NOMO-1 treated with DMSO at 0.1 percent for 48 hours (cell line): ENCODE measurements around the gene ZAP70.

Experiments used
- DNase-seq: peaks from one replicate; lab custom pipeline; 2025; ENCODE audit not compliant: unreplicated experiment; lab: John Stamatoyannopoulos, UW

ZAP70 gene

DNA sequence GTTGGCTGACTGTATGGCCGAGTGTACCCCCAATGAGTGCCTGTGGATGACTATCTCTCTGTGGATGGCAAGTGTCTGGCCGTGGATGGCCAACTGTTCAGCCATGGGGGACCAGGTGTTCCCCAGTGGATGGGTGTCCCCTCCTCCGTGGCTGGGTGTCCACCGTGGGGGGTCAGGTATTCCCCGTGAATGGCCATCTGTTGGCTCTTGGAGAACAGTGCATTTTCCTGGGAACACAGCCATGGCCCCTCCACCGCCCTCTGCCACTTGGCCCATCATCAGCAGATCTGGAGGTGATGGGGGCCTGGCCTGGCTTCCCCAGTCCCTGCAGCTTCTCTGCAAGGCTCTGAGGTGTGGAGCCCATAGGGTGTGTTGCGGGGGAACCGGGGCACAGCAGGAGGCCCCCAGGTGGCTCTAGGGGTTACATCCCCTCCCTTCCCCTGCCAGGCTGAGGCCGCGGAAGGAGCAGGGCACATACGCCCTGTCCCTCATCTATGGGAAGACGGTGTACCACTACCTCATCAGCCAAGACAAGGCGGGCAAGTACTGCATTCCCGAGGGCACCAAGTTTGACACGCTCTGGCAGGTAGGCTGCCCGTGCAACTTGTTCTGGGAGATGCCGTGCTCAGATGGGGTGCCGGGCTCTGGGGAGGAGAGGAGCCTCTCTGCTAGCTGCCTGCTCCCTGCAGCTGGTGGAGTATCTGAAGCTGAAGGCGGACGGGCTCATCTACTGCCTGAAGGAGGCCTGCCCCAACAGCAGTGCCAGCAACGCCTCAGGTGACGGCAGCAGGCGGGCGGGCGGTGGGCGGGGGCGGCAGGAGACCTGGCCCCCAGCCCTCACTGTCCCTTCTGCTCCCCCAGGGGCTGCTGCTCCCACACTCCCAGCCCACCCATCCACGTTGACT lies 19.3 kb downstream of the ZAP70 start:
- DNase-seq: no peak

DNA sequence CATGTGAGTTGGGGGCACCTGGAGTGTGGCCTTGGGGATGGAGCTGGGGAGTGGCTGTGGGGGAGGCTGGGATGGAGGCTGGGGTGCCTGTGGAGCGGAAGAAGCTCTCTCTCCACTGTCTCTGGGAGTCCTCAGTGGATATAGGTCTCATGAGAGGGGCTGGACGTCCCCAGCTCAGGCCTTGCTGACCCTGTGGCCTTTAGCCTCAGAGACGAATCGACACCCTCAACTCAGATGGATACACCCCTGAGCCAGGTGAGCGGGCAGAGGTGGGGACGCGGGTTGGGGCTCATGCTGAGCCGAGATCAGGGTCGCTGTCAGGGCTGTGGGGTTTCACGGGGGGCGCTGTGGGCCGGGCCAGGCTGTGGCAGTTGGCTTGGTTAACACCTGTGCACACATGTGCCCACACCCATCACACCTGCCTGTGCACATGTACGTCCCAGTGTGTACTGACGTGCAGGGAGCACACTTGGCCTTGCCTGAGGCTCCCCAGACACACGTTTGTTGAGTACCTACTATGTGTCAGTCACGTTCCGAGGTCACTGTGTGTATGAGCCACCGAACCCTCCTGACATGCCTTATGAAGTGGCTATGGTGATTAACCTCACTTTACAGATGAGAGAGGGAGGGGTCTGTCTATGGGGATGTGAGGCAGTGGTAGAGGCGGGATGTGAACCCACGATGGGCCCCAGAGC lies 20.1 kb downstream of the ZAP70 start:
- no peak for DNase-seq

DNA sequence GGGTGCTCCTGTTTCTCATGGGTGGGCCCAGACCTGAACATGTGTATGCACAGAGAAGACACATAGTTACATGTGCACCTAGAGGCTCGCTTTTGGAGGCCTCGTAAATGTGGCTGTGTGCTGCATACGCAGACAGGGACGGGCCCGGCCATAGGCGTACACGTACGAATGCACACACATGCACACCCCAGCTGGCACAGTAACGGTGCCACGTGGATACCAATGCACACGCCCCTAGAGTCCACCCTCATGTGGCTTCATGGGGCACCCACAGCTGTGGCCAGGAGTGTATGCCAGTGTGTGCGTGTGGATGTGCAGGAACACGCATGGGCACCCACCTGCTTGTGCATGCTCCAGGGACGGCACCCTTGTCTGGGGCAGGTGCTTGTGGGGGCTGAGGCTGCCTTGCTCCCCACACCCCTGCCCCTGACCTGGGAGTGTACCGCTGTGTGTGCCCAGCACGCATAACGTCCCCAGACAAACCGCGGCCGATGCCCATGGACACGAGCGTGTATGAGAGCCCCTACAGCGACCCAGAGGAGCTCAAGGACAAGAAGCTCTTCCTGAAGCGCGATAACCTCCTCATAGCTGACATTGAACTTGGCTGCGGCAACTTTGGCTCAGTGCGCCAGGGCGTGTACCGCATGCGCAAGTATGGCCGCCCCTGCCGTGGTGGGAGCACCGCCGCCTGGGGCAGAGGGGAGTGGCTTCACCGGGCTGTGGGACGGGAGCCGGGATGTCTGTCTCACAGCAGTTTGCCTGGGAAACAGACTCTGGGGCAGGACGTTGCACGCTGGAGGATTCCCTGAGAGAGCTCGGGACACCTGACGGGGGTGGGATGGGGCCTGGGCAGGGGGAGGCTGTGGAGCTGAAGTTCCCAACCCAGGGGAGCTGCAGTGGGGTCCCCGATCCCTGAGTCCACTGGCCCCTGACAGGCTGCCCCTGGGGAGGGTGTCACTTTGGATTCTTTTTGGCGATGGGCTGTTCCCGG lies 21.0 kb downstream of the ZAP70 start:
- DNase-seq: no peak

DNA sequence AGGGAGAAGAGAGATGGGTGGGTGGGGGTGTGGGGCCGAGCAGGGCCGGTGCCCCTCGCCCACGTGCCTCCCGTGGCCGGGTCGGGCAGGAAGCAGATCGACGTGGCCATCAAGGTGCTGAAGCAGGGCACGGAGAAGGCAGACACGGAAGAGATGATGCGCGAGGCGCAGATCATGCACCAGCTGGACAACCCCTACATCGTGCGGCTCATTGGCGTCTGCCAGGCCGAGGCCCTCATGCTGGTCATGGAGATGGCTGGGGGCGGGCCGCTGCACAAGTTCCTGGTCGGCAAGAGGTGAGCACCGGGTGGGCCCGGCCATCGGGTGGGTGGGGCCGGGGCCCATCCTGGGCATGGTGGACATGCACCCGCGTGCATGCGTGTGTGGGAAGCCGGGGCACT lies 21.8 kb downstream of the ZAP70 start:
- no peak for DNase-seq

DNA sequence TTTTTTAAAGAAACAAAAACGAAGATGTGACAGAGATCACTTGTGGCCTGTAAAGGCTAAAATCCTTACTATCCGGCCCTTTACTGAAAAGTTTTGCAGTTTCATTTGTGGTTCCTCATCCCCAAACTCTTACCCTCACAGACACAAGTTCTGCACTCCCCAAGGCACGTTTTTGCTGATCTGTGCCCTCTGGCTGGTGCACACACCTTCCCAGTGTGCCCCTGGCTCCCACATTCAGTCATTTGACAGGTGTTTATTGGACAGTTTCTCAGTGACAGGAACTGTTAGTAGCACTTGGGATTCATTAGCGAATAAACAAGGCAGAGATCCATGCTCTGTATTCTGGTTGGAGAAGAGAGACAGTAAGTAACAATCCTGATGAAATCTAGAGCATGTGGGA lies 22.8 kb downstream of the ZAP70 start:
- no peak for DNase-seq

DNA sequence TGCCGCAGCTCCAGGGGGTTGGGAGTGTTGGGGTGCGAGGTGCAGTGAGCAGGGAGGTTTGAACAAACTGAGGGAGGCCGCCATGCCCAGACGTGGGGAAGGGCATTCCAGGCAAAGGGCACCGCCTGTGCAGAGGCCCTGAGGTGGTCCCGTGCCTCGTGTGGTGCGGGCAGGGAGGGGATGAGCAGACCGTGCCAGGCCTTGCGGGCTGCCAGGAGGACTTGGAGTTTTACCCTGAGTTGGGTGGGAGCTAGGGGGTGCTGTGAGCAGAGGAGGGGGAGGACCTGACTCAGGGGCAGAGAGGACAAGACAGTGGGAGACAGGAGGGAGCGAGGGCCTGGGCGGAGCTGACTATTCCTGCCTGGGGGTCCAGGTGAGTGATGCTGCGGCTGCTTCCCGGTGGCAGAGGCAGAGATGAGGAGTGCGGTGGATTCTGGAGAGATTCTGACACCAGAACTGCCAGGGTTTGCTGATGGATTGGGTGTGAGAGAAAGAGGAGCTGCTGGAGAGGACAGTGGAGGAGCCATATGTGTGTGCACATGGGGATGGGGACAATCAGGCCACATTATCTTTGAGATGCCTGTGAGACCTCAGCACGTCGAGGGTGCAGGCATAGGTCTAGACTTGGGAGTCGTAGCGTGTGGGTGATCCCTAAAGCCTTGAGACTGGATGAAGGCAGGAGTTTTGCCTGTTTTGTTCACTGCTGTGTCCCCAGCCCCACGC lies 23.4 kb downstream of the ZAP70 start:
- no peak for DNase-seq

DNA sequence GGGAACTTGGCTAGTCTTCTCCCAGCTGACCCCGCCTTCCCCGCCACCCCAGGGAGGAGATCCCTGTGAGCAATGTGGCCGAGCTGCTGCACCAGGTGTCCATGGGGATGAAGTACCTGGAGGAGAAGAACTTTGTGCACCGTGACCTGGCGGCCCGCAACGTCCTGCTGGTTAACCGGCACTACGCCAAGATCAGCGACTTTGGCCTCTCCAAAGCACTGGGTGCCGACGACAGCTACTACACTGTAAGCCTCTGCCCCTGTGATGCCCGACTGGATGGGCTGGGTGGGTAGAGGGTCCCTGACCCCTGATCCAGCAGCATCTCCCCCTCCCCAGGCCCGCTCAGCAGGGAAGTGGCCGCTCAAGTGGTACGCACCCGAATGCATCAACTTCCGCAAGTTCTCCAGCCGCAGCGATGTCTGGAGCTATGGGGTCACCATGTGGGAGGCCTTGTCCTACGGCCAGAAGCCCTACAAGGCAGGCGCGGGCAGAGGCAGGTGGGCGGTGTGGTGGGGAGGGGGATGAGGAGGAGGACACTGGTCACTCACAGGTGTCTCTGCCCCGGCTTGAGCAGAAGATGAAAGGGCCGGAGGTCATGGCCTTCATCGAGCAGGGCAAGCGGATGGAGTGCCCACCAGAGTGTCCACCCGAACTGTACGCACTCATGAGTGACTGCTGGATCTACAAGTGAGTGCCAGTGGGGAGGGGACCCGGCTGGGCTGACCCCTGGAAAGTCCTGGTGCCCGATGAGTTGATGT lies 24.2 kb downstream of the ZAP70 start:
- no peak for DNase-seq

DNA sequence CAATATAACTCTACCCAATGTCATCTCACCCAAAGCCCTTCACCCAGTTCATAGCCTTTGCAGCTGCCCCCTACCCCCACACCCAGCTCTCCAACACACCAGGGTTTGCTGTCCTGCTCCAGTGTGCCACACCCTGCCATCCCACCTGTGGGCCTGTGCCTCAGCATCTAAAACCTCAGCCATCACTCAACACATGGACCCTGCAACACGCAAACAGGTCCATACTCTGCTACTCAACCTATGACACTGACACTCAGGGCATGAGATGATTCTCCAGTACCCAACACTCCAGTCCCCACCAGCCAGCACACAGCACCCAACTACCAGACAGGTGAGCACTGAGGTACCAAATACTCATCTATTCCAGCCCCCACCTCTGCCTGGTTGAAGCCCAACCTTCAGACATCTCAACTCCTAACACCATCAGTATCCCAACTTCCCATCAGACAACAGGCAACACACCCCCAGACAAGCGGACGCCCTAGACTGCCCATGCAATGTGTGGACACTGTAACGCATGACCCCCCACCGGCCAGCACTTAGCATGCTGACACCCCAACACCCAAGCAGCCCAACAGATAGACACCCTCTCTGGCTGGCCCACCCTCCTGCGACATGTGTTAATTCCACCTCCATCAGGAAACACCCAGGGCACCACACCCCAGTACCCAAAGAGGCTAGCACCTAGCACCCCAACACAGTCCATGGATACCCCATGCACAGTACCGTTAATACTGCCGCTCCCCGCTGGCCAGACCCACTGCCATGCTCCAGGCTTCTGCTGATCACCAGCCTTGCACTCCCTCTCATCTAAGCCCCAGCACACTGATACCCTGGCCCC lies 25.0 kb downstream of the ZAP70 start:
- DNase-seq: no peak

DNA sequence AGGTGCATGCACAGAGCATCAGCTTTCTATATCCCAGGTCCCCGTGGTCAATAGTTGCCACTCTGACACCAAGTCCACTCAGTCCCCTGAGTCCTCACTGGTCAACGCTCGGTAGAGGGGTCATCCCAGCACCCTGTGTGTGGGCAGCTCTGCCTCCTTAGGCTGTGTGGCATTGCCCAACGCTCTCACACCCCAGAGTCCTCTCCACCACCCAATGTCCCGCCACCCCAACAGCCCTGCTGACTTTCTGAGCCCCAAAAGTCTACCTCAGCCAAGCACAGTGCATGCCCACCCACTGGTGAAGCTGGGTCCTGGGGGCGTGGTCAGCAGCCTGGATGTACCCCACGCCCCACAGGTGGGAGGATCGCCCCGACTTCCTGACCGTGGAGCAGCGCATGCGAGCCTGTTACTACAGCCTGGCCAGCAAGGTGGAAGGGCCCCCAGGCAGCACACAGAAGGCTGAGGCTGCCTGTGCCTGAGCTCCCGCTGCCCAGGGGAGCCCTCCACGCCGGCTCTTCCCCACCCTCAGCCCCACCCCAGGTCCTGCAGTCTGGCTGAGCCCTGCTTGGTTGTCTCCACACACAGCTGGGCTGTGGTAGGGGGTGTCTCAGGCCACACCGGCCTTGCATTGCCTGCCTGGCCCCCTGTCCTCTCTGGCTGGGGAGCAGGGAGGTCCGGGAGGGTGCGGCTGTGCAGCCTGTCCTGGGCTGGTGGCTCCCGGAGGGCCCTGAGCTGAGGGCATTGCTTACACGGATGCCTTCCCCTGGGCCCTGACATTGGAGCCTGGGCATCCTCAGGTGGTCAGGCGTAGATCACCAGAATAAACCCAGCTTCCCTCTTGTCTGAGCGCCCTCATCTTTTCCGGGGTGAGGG lies 25.9 kb downstream of the ZAP70 start:
- no peak for DNase-seq

DNA sequence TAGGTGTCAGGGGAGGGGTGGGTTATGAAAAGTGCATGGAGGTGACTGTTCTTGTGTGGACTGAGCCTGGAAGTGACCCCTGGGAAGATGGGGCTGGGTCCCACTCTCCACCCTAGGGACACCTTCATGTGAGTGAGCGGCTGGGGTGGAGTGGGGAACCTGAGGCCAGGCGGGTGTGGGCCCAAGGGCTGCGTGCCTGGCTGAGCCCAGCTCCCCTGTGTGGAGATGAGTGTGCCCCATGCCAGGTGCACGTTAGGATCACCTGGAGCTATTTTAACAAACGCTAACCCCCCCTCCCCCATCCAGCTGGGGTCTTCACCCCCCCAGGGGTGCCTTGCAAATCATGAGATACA lies 26.5 kb downstream of the ZAP70 start:
- DNase-seq: no peak

DNA sequence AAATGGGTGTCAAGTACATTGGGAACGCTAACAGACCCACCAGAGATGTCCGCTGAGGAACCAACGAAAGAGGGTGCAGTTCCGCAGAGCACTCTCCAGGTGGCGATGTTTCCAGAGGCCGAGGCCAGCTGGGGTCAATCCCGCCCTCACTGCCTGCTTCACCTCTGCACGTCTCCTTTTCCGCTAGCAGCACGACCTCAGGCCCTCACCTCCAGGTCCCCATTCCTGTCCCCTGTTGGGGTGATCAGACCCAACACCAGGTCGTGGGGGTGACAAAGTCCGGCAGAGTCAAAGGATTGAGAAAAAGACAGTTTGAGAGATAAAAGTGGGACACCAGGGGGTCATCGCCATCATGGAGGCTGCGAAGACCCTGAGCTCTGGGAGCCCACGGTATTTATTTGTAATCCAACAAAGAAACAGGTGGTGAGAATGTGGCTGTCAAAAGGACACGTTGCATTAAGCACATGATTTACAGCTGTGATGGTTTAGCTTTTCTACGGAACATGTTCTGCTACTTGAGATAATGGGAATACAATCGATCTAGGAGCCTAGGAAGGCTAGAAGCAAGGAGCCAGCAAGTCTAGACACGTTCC lies 27.3 kb downstream of the ZAP70 start:
- peak; percentile 35 for DNase-seq

DNA sequence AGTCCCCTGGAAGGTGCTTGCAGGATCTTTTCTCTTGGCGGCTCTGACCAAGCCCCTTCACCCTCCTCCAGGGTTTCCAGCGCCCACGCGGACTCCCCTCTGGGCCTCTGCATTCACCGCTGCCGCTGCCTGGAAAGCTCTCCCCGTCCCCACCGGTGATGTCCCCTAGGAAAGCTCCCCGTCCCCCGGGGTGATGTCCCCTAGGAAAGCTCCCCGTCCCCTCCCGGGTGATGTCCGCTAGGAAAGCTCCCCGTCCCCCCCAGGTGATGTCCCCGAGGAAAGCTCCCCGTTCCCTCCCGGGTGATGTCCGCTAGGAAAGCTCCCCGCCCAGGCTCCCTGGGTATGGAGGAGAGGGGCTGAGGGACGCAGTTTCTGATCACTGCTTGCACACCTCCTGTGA lies 27.9 kb downstream of the ZAP70 start:
- no peak for DNase-seq

DNA sequence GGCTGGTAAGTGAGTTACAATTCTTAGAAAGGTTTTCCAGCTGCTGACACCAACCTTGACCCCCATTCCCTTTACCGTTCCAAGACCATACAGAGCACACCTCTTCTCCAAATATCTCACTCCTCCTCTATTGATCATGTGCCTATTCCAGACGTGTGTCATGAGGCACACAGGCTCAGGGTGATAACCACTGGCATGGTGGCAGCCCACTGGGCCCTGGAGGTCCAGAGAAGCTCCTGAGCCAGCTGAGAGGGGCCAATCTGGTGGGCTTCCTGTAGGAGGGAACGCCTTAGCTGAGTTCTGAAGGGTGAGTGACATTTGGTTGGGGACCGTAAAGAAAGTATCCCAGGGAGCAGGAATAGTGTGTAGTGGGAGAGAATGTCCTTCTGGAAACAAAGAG lies 28.3 kb downstream of the ZAP70 start:
- no peak for DNase-seq

DNA sequence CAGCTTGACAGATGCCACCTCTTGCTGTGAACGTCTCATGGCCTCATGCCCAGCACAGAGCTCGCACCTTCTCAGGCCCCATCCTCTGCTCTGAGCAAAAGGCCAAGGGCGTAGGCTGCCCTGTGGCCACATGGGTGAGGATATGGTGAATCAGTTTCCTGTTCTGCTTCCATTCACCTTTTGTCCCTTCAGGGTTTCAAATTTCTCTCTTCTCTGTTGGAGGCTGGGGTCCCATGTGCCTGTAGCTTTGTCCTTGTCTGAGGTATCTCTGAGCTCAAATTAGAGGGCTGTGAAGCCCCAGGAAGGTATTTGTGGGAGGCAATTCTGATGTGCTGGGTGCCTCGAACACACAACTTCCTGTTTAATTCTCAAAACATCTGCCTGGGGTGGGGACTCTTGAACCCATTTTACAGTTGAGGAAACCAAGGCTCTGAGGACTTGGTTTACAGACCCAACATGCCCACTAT lies 29.0 kb downstream of the ZAP70 start:
- DNase-seq: no peak

DNA sequence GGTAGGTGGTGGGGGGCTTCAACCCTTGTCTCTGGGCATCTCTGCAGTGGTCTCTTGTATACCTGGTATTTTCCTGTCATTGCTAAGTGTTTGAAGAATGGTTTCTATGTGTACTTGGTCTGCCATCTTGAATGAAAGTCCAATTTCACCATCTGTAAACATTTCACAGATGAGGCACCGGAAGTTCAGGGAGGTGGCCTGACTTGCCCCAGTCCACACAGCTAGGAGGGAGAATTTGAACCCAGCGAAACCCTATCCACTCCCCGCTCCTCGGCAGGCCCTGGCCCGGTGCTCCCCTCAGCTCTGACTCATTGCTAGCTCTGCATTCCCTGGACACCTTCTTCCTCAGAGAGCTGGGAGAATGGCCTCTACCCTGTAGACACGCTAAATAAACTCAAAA lies 30.5 kb downstream of the ZAP70 start:
- no peak for DNase-seq

DNA sequence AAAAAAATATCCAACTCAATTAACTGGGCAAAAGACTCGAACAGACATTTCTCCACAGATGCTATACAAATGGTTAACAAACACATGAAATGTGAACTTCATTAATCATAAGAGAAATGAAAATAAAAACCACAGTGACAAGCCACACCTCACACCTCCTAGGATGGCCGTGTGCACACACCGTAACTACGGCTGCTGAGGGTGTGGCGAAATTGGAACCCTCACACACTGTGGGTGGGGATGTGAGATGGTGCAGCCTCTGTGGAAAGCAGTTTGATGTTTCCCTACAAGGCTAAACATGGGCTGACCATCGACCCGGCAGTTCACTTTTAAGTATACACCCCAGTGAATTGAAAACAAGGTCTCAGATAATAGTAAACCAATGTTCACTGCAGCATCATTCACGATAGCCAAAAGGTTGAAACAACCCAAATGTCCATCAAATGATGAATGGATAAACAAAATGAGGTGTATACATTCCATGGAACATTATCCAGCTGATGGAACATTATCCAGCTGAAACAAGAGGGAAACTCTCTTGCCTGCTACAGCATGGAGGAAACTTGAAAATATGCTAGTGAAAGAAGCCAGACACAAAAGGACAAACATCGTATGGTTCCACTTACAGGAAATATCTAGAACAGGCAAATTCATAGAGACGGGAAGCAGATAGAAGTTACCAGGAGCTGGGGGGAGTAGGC lies 32.2 kb downstream of the ZAP70 start:
- DNase-seq: no peak

DNA sequence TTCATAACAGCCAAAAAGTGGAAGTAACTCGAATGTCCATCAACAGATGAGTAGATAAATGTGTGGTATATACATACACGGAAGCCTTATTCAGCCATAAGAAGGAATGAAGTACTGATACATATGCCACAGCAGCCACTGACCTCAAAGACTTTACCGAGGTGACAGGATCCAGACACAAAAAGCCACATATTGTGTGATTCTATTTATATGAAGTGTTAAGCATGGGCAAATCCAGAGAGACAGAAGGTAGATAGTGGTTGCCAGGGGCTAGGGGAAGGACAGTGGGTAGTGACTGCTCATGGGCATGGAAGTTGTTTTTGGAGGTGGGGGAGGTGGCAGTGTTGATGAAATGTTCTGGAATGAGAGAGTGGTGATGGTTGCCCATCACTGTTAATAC lies 33.9 kb downstream of the ZAP70 start:
- no peak for DNase-seq
